Mesenteric fat pad (tissue), 1 donor: ENCODE results near the gene DPP10. TPM values are rescaled to one million over a fixed set of nuclear protein-coding genes. Genes with fewer than 3 reads are reported as not detected.

Source experiments
- DNase-seq: peaks from one replicate; pipeline ENCODE4 v3.0.0-alpha.2; 2020; ENCODE audit warnings: low spot score
- total RNA-seq: library from RNA; stranded (reverse); fragmentation: NEBNext Ultra II Directional; extraction: Animal tissue kit (Norgen Biotek cat#: 25700); gene quantifications from one replicate; pipeline ENCODE4 v1.2.1, GENCODE V29; 2021
- donor health status: DM: yes; HTN: yes; CAD: no.

Gene DPP10
- total RNA-seq, 1 donor from 2014 or later = not detected

DNA sequence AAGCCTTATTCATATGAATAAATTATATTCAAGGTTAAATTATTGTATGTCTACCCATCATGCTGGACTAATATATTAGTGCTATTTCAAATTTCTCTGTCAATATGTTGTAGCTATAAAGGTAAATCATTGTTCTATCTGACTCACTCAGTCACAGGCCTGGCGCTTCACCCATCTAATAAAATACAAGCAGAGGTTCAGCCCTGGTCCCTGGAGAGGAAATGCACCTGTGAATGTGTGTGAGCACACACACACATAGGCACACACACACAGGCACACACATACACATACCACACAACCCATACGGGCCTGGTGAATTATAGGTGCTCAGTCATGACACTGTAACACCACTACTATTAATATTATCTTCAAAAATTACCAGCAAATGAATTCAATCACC, 1396.1 kb downstream of the DPP10 start:
- no peak for DNase-seq

DNA sequence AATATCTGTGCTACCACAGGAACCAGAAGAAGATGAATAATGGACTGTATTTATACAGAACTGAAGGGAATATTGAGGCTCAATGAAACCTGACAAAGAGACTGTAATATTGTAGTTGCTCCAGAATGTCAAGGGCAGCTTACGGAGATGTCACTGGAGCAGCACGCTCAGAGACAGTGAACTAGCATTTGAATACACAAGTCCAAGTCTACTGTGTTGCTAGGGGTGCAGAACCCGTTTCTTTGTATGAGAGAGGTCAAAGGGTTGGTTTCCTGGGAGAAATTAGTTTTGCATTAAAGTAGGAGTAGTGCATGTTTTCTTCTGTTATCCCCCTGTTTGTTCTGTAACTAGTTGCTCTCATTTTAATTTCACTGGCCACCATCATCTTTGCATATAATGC, 1399.9 kb downstream of the DPP10 start:
- DNase-seq = no peak

DNA sequence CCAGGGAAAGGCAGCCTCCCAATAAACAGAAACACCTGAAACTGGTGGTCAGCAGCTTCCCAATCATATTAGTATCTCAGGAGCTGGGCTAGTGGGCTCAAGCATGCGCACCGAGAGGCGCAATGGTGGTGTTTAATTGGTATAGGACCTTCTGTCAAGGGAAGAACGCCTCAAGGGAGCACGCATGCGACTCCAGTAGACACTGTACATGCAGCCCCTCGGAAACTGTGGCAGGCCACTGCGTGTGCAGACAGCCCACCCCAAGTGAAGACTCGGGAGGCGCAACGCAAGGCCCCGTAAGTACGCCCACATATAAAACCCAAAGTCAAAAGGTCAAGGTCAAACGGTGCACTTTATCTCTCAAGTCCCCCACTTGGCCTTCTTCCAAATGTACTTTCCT, 1405.8 kb downstream of the DPP10 start:
- no peak for DNase-seq

DNA sequence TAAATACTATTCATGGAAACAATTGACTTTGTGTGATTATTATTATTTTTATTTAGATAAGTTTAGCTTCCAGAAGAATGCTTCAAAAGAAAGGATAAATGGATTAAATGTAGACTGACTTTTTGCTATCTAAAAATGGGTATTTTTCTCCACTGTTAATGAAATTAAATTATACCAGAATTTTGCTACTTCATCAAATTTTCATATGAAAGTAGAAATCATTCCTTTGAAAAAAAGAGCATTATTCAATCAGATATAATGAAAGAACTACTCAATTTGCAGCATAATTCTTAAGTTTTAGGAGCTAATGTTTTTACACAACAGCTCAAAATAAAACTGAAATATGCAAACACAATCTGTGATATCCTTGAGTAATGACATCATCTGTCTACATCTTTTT, 1424.6 kb downstream of the DPP10 start:
- no peak for DNase-seq

DNA sequence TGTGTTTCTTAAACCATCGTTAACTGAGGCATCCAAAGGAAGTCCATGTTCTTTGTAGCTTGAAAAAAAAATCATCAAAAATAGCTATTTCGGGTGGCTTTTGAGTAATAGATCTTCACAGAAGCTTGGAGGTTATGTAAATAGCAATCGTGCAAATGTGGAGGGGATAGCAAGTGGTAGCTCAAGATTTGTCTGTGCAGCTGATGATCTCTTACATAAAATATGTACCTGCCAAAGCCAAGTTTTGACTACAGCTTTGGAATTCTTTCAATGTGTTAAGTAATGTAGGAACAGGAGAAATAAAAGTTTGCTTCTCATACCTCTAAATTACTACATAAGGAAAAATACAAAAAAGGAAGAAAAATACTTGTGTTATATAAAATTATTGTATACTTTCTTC, 1432.0 kb downstream of the DPP10 start:
- DNase-seq = no peak

DNA sequence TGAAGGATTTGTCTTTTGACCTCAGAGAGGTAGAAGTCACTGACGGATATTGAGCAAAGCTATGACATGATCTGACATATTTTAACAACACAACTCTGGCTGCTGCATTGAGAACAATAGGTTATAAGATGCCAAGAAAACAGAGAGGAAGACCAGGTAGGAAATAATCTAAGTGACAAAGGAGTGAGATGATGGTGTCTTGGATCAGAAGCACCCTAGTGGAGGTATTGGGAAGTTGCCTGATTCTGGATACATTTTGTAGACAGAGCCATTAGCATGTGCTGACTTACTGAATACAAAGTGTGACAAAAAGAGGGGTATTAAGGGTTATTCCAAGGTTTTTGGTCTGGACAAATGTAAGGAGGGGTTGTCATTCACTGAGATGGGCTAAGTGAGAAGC, 1438.1 kb downstream of the DPP10 start:
- DNase-seq = no peak

DNA sequence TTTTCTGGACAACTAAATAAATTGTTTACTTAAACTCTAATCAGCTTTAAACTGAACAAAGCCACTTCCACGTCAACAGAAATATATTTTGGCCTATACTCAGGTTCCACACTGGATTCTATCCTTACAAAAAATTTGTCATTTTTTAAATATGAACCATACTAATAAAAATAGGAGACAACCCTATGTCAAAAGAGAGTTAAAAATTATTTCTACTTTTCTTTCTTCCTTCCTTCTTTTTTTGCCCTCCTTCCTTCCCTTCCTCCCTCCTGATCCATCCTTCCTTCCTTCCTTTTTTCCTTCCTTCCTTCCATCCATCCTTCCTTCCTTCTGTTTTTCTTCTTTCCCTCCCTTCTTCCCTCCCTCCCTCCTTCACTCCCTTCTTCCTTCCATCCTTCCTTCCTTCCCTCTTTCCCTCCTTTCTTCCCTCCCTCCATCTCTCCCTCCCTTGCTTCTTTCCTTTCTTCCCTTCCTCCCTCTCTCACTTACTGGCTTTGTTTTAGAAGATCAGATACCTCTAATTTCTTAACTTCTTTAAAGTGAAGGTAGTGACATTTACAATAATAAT, 1444.9 kb downstream of the DPP10 start:
- DNase-seq = no peak
